Fibroblast of lung (primary cell): ENCODE data around the gene C13orf42. TPM values are rescaled to one million over a fixed set of nuclear protein-coding genes. Genes with fewer than 3 reads are reported as not detected.

ENCODE experiments used
- DNase-seq, 2 donors: peaks; one replicate each; pipeline versions ENCODE4 v3.0.0 to v3.0.0-alpha.2; 2010; ENCODE audit warnings: low read depth in 2 of 2
- H2AFZ ChIP-seq: 2 replicates; pipeline ENCODE4 v1.5.1; 2012; ENCODE audit warnings: low read length, control low read depth, inconsistent platforms
- H3K27ac ChIP-seq: 2 replicates; pipeline ENCODE4 v1.5.1; 2011; ENCODE audit warnings: low read length, control low read depth; ENCODE audit not compliant: insufficient read depth
- H3K27me3 ChIP-seq: 2 replicates; pipeline ENCODE4 v1.5.1; 2011; ENCODE audit warnings: mild to moderate bottlenecking, low read length; ENCODE audit not compliant: control insufficient read depth, insufficient read depth
- H3K36me3 ChIP-seq: 2 replicates; pipeline ENCODE4 v1.5.1; 2011; ENCODE audit warnings: low read length; ENCODE audit not compliant: control insufficient read depth, insufficient read depth
- H3K4me1 ChIP-seq: 2 replicates; pipeline ENCODE4 v1.5.1; 2011; ENCODE audit warnings: low read length; ENCODE audit not compliant: control insufficient read depth, insufficient read depth; ENCODE audit errors: extremely low read depth
- H3K4me2 ChIP-seq: 2 replicates; pipeline ENCODE4 v1.5.1; 2011; ENCODE audit warnings: low read length, control low read depth; ENCODE audit not compliant: insufficient read depth; ENCODE audit errors: extremely low read depth
- H3K4me3 ChIP-seq, 4 experiments: fragments of 200-600 bp in 1 of 4; sonication (generic) in 1 of 4; replicated peaks in 1 of 4; 2 replicates each; pipeline ENCODE4 v1.5.1; 2011 to 2016; ENCODE audit warnings: low read length in 4 of 4, low read depth in 3 of 4, mild to moderate bottlenecking in 3 of 4, control low read depth in 2 of 4, inconsistent platforms in 1 of 4, mixed read lengths in 1 of 4; ENCODE audit not compliant: insufficient read depth in 1 of 4; ENCODE audit errors: control extremely low read depth in 1 of 4
- H3K79me2 ChIP-seq: 2 replicates; pipeline ENCODE4 v1.5.1; 2012; ENCODE audit warnings: mild to moderate bottlenecking, low read length, inconsistent platforms; ENCODE audit not compliant: control insufficient read depth, insufficient read depth
- H3K9ac ChIP-seq: 2 replicates; pipeline ENCODE4 v1.5.1; 2011; ENCODE audit warnings: mild to moderate bottlenecking, low read length, control low read depth; ENCODE audit not compliant: insufficient read depth
- H3K9me3 ChIP-seq: 2 replicates; pipeline ENCODE4 v1.5.1; 2012; ENCODE audit warnings: low read depth, low read length; ENCODE audit not compliant: control insufficient read depth, insufficient read depth
- H4K20me1 ChIP-seq: 2 replicates; pipeline ENCODE4 v1.5.1; 2011; ENCODE audit warnings: low read length; ENCODE audit not compliant: control insufficient read depth, insufficient read depth; ENCODE audit errors: extremely low read depth
- CTCF ChIP-seq, 2 donors: IDR thresholded peaks in 1 of 2; conservative IDR thresholded peaks in 1 of 2; 1 replicate in 1 of 2; 2 replicates in 1 of 2; pipeline ENCODE4 v1.5.1; 2011 to 2012; ENCODE audit warnings: low read length in 2 of 2, control low read depth in 1 of 2, inconsistent platforms in 1 of 2, low read depth in 1 of 2, mild to moderate bottlenecking in 1 of 2
- EZH2 ChIP-seq: IDR thresholded peaks from 2 replicates; pipeline ENCODE4 v1.5.1; 2012; ENCODE audit warnings: low read length, control low read depth, mild to moderate bottlenecking; ENCODE audit errors: missing control alignments
- polyA plus RNA-seq, 2 donors: library from polyadenylated mRNA; depleted of rRNA in 1 of 2; stranded (reverse) in 1 of 2; unstranded in 1 of 2; fragments of >200 nt; gene quantifications; 2 replicates each; pipeline ENCODE4 v1.2.1, GENCODE V29; 2011 to 2012; ENCODE audit warnings: missing spikeins in 1 of 2
- total RNA-seq: library from RNA; depleted of rRNA; stranded (reverse); fragments of >200 nt; gene quantifications from 2 replicates; pipeline ENCODE4 v1.2.1, GENCODE V29; 2014

The C13orf42 gene
- total and polyA plus RNA-seq, 2 donors (not counting 1 experiment from before 2014, with no cell fraction given): not detected

- Histone ChIP-seq H3K27ac (no peak overlapping the region), H3K36me3 (no peaks in the 10 kb centered on the region), H3K4me3 (no peak overlapping the region), H3K27me3 (no peaks in the 10 kb centered on the region), H3K4me1 (no peaks in the 10 kb centered on the region), H3K79me2 (no peaks in the 10 kb centered on the region), H4K20me1 (no peaks in the 10 kb centered on the region), H3K4me2 (no peak overlapping the region), H2AFZ (no peak overlapping the region), H3K9me3 (no peaks in the 10 kb centered on the region), H3K9ac (no peak overlapping the region)
- no peak for DNase-seq
- no peak for TF ChIP-seq EZH2
- no peak for TF ChIP-seq CTCF (conservative IDR thresholded peaks at IDR 0.05 in 1 of 2, IDR thresholded peaks at IDR 0.05 in 1 of 2; ENCODE audit: low read depth in 1 of 2, low read length in 2 of 2)
Measured at GRCh38 chr13:51136276-51136980, 25.4 kb upstream of the C13orf42 start.

- no peak overlapping the region for H2AFZ ChIP-seq
- no peak overlapping the region for H3K4me3 ChIP-seq
- H3K4me2 ChIP-seq: no peak overlapping the region
- no peak for DNase-seq
- TF ChIP-seq CTCF (conservative IDR thresholded peaks at IDR 0.05 in 1 of 2, IDR thresholded peaks at IDR 0.05 in 1 of 2; ENCODE audit: low read depth in 1 of 2, low read length in 2 of 2) (no peak), EZH2 (no peak)
- H3K4me1 ChIP-seq: no peaks in the 10 kb centered on the region
- no peaks in the 10 kb centered on the region for H4K20me1 ChIP-seq
- H3K9ac ChIP-seq: no peak overlapping the region
- no peaks in the 10 kb centered on the region for H3K79me2 ChIP-seq
- H3K9me3 ChIP-seq: no peaks in the 10 kb centered on the region
- no peaks in the 10 kb centered on the region for H3K36me3 ChIP-seq
- H3K27ac ChIP-seq: no peak overlapping the region
- no peaks in the 10 kb centered on the region for H3K27me3 ChIP-seq
Measured at GRCh38 chr13:51134763-51135365, 23.8 kb upstream of the C13orf42 start.

GRCh38 chr13:51130348-51130747 is 19.3 kb upstream of the C13orf42 start:
- H3K9me3 ChIP-seq: no peaks in the 10 kb centered on the region
- no peak for TF ChIP-seq EZH2
- no peak for TF ChIP-seq CTCF (conservative IDR thresholded peaks at IDR 0.05 in 1 of 2, IDR thresholded peaks at IDR 0.05 in 1 of 2; ENCODE audit: low read depth in 1 of 2, low read length in 2 of 2)
- H3K4me1 ChIP-seq: no peaks in the 10 kb centered on the region

More at GRCh38 chr13:51130348-51130747, 19.3 kb upstream of the C13orf42 start:
- Histone ChIP-seq H3K27ac (no peak overlapping the region), H2AFZ (no peak overlapping the region), H3K27me3 (no peaks in the 10 kb centered on the region), H3K79me2 (no peaks in the 10 kb centered on the region), H3K4me3 (no peak overlapping the region), H4K20me1 (no peaks in the 10 kb centered on the region), H3K36me3 (no peaks in the 10 kb centered on the region), H3K4me2 (no peak overlapping the region), H3K9ac (no peak overlapping the region)
- DNase-seq: no peak
